ENCODE results near the gene CEP70.

The CEP70 gene

GRCh38 chr3:138445654-138446053 lies 148.4 kb downstream of the CEP70 start:
- DNase-seq, result no peak

DNA sequence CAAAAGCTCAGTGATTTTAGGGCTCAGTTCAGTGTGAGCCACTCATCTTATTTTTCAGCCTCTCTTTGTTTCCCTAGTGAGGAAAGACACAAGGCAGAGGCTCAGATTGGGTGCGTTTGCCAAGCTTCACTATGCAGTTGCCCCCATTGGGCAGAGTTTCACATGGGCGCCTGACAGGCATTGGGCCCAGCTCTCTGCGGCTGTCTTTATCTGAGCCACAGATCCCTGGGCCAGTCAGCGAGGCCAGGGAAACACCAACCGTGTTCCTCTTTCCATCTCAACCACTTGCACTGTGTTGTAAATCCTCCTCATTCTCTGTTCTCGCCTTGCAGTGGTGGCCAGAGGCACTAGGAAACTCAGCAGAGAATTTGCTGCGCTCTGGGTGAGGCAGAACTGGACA lies 148.8 kb downstream of the CEP70 start:
- no peak for DNase-seq
